Transverse colon (tissue), 4 donors: Measurements from ENCODE around the gene TDRD7.
A peak's percentile ranks its signal among the peaks of the same experiment; 100 is the strongest.

Source experiments
- CTCF ChIP-seq, 5 experiments: fragments of 200-600 bp in 3 of 5; fragments of 450-650 bp in 2 of 5; sonication (generic) in 3 of 5; IDR thresholded peaks; 1 replicate in 2 of 5; 2 replicates in 3 of 5; pipeline ENCODE4 v1.5.1; 2016 to 2017; ENCODE audit warnings: antibody characterized with exemption in 5 of 5, inconsistent platforms in 3 of 5, mild to moderate bottlenecking in 2 of 5, moderate library complexity in 1 of 5
- EP300 ChIP-seq: sonication (generic); formaldehyde crosslinking; IDR thresholded peaks from one replicate; pipeline ENCODE4 v1.6.1; 2017; ENCODE audit warnings: antibody characterized with exemption, low read depth
- POLR2A ChIP-seq: fragments of 450-650 bp; IDR thresholded peaks from one replicate; pipeline ENCODE4 v1.6.1; 2016; ENCODE audit warnings: antibody characterized with exemption, mild to moderate bottlenecking, moderate library complexity
- POLR2AphosphoS5 ChIP-seq, 3 donors: sonication (generic); formaldehyde crosslinking; IDR thresholded peaks; one replicate each; pipeline ENCODE4 v1.6.1; 2016; ENCODE audit warnings: antibody characterized with exemption in 3 of 3

DNA sequence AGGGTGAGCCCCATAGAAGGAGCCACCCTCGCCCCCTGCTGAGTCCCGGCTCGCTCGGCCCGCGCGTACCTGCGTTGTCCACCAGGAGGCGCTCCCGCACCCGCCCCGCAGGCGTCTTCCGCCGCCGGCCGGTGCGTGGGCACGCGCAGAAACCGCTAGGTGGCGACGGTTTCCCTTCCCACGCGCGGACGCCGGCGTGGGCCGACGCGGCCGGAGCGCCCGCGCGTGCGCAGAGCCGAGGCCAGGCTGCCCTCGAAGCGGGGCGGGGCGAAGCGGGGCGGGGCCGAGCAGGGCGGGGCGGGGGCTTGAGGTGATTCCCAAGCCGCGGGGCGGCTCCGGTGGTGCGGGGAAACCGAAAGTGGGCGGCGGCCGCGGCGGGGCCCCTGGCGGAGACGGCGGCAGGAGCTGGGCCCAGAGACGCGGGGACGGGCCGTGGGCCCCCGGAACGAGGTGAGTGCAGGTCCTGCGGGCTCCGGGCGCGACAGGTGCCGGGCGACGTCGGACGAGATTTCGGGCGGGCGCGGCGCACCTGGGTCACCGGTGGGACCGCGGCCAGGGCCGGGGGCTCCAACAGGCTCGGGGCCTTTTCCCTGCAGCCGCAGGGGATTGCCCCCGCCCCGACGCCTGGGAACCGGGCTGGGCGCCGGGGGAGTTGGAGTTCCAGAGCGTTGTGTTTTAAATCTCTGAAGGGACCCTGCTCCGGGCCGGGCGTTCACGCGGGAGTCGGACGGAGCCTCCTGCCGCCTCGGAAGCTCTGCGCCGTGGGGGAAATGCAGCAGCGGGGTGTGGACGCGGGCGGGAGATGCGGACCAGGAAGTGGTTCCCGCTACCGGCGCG, at the start of gene TDRD7:
- peak; percentile 94 to 100 (median 99) for TF ChIP-seq CTCF (IDR thresholded peaks at IDR 0.05)
- TF ChIP-seq POLR2A = peak; percentile 56
- TF ChIP-seq POLR2AphosphoS5 (IDR thresholded peaks at IDR 0.05) = peak in 2 of 3 donors; percentile 39 to 65
- TF ChIP-seq EP300 = peak; percentile 79
